Left lung (tissue), 10 donors: ENCODE measurements around the gene CDC34. TPM values are rescaled to one million over a fixed set of nuclear protein-coding genes. Genes with fewer than 3 reads are reported as not detected.

Source experiments
- ATAC-seq: fragments of 200-7000 bp; cut with Tn5 transposase; one replicate; pipeline ENCODE4 v1.9.1; 2020; ENCODE audit warnings: moderate library complexity
- DNase-seq, 4 donors: peaks; one replicate each; pipeline ENCODE4 v3.0.0-alpha.2; 2013 to 2020
- H3K27ac ChIP-seq, 2 donors: fragments of 200-600 bp; sonication (generic) in 1 of 2; one replicate each; pipeline versions ENCODE4 v1.5.0 to v1.8.0; 2020 to 2021
- H3K27me3 ChIP-seq, 2 donors: fragments of 200-600 bp; sonication (generic) in 1 of 2; one replicate each; pipeline versions ENCODE4 v1.5.0 to v1.8.0; 2020 to 2021
- H3K36me3 ChIP-seq, 2 donors: fragments of 200-600 bp; sonication (generic) in 1 of 2; one replicate each; pipeline versions ENCODE4 v1.5.0 to v1.8.0; 2020 to 2021
- H3K4me1 ChIP-seq, 2 donors: fragments of 200-600 bp; one replicate each; pipeline ENCODE4 v1.8.0; 2021
- H3K4me3 ChIP-seq, 2 donors: fragments of 200-600 bp; sonication (generic) in 1 of 2; one replicate each; pipeline versions ENCODE4 v1.5.0 to v1.8.0; 2020 to 2021; ENCODE audit warnings: mild to moderate bottlenecking in 1 of 2
- H3K9me3 ChIP-seq, 2 donors: fragments of 200-600 bp; sonication (generic) in 1 of 2; one replicate each; pipeline versions ENCODE4 v1.5.0 to v1.8.0; 2020 to 2021
- CTCF ChIP-seq, 2 donors: fragments of 200-600 bp; sonication (generic) in 1 of 2; IDR thresholded peaks; one replicate each; pipeline versions ENCODE4 v1.5.0 to v1.8.0; 2021; ENCODE audit warnings: antibody characterized with exemption in 2 of 2
- intact Hi-C, 2 donors: fragments of 100-400 bp; cut with DNase I; formaldehyde crosslinking; loops; one replicate each; pipeline versions ENCODE4 v1.11.2 to v1.14.2; 2022
- polyA plus RNA-seq, 6 donors: library from polyadenylated mRNA; unstranded; fragments of 120-200 nt; gene quantifications; one replicate each; pipeline ENCODE4 v1.2.1, GENCODE V29; 2013; ENCODE audit not compliant: insufficient read length in 6 of 6
- total RNA-seq, 2 donors: library from RNA; stranded (reverse); fragmentation: NEBNext Ultra II Directional; extraction: Animal tissue kit (Norgen Biotek cat#: 25700); gene quantifications; one replicate each; pipeline ENCODE4 v1.2.1, GENCODE V29; 2021
- donor health status: DM: no; HTN: yes; CAD: no.
- donor health status: DM: no; HTN: no; CAD: no.

The CDC34 gene
- total and polyA plus RNA-seq, 8 donors, result 42.7 to 62.3 (median 55.0) TPM

DNA sequence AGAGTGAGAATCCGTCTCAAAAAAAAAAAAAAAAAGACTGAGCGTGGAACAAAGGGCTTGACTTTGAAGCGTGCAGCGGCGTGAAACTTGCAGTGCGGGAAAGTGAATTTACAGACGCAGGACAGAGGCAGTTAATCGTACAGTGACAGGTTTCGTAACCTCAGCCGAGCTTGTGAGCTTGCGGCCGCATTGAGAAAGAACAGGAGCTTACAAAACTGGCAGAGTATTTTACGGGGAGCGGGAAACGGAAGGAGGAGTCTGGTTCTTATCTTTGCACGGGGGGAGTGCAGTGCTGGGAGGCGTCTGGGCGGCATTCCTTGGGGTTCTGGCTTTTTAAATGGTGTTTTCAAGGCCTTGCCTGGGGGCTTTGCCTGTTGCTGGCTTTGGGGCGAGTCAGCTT is 34.8 kb downstream of the CDC34 start:
- ATAC-seq, result peak; percentile 59
- intact Hi-C loops, result no loop called here
- no peaks in the 10 kb centered on the region for H3K9me3 ChIP-seq
- H3K36me3 ChIP-seq, result no peaks in the 10 kb centered on the region
- H3K4me1 ChIP-seq, result peaks cover 4 to 7% of the 10 kb centered on the region in 2 donors
- H3K27ac ChIP-seq, result peak overlapping the region in 1 of 2 donors; percentile 51
- peak in 3 of 4 donors; percentile 53 to 83 (median 73) for DNase-seq
- TF ChIP-seq CTCF (IDR thresholded peaks at IDR 0.05), result no peak
- no peak overlapping the region for H3K4me3 ChIP-seq
- H3K27me3 ChIP-seq, result no peaks in the 10 kb centered on the region

DNA sequence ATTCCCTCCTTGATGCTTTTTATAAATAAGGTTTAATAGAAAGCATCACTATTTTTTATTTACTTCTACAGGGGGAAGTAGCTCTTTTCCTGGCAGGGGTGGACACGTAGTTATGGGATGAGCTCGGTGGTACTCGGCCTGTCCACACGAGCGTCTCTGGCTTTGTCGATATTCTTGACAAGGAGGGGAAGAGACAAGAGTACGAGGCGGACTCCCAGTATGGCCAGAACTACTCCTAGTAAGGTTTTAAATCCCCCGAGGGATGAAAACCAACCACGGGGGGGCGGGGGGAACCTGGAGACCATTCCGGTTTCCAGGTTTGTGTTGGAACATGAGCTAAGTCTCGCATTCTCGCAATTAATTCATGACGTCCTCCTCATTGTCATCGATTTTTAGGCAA is 35.3 kb downstream of the CDC34 start:
- ATAC-seq, result no peak
- no peak for TF ChIP-seq CTCF (IDR thresholded peaks at IDR 0.05)
- Histone ChIP-seq H3K36me3 (no peaks in the 10 kb centered on the region), H3K4me3 (no peak overlapping the region), H3K27me3 (no peaks in the 10 kb centered on the region), H3K27ac (peak overlapping the region in 1 of 2 donors; percentile 51), H3K9me3 (no peaks in the 10 kb centered on the region), H3K4me1 (peaks cover 4 to 10% of the 10 kb centered on the region in 2 donors)
- no peak for DNase-seq
- intact Hi-C loops, result no loop called here

DNA sequence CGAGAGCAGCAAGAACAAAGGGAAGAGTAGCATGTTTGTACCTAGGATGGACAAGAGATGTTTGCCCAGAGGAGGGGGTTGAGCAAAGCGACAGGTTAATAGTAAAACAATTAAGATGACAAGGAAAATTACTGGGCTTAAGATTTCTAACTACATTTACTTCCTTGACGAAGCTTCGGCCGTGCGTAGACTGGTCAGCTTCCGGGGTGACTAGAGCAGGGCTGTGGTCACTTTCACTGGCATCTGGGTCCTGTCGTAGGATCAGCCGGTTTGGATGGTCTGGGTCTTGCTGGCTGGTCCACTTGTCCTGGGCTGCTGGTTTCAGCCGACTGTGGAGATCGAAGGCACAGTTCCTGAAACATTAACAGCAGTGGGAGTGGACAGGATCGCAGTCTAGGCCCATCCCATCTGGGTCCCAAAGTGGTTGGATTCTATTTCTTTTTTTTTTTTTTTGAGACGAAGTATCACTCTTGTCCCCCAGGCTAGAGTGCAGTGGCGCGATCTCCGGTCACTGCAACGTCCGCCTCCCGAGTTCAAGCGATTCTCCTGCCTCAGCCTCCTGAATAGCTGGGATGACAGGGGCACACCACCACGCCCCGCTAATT is 35.8 kb downstream of the CDC34 start:
- Histone ChIP-seq H3K36me3 (no peaks in the 10 kb centered on the region), H3K27ac (peak overlapping the region in 1 of 2 donors; percentile 51), H3K4me3 (no peak overlapping the region), H3K4me1 (peaks cover 4 to 10% of the 10 kb centered on the region in 2 donors), H3K9me3 (no peaks in the 10 kb centered on the region), H3K27me3 (no peaks in the 10 kb centered on the region)
- no peak for DNase-seq
- no peak for TF ChIP-seq CTCF (IDR thresholded peaks at IDR 0.05)
- intact Hi-C loops, result no loop called here
- ATAC-seq, result no peak

DNA sequence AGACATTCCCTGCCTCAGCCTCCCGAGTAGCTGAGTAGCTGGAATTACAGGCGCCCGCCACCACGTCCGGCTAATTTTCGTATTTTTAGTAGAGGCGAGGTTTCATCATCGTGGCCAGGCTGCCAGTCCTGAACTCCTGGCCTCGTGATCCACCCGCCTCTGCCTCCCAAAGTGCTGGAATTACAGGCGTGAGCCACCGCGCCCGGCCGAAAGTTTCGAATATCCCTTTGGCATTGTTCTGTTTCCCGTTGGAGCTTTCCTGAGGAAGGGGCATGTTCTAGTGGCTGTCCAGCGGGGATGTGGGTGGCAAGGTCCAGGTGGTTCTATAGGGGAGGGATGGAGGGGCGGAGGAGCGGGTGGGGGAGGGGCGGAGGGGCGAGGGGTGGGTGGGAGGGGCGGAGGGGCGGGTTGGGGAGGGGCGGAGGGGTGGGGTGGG is 38.7 kb downstream of the CDC34 start:
- Histone ChIP-seq H3K36me3 (no peaks in the 10 kb centered on the region), H3K27me3 (no peaks in the 10 kb centered on the region), H3K4me3 (no peak overlapping the region), H3K4me1 (peaks cover 11 to 33% of the 10 kb centered on the region in 2 donors), H3K9me3 (no peaks in the 10 kb centered on the region), H3K27ac (no peak overlapping the region)
- DNase-seq, result peak in 1 of 4 donors; percentile 50
- no peak for ATAC-seq
- intact Hi-C loops, result no loop called here
- no peak for TF ChIP-seq CTCF (IDR thresholded peaks at IDR 0.05)

GRCh38 chr19:570937-571565 is 39.5 kb downstream of the CDC34 start:
- DNase-seq (peak in 3 of 4 donors; percentile 51 to 74 (median 66)), ATAC-seq (peak; percentile 12)
- H3K4me3 ChIP-seq, result peak overlapping the region; percentile 38 to 95
- H3K9me3 ChIP-seq, result no peaks in the 10 kb centered on the region
- no peak for TF ChIP-seq CTCF (IDR thresholded peaks at IDR 0.05)
- no peaks in the 10 kb centered on the region for H3K27me3 ChIP-seq
- H3K36me3 ChIP-seq, result no peaks in the 10 kb centered on the region
- peaks cover 18 to 41% of the 10 kb centered on the region in 2 donors for H3K4me1 ChIP-seq
- intact Hi-C loops, result no loop called here
- H3K27ac ChIP-seq, result peak overlapping the region; percentile 91 to 93
